ENCODE data around the gene UNC119B.

The UNC119B gene

GRCh38 chr12:120760349-120761254, 50.3 kb downstream of the UNC119B start:
- H3K4me3 ChIP-seq (ENCODE audit: low read depth, low read length) = no peak overlapping the region
- DNase-seq (ENCODE audit: low read depth, low spot score) = no peak
- ChIA-PET POLR2A (no interaction called here), CTCF (interaction anchor here (1.0 to 2.0 kb wide), 2 partner anchors 111 to 178 kb away, joined by 3 to 5 read pairs; no protein-coding TSS in a partner anchor)
- TF ChIP-seq, protein P1, sequence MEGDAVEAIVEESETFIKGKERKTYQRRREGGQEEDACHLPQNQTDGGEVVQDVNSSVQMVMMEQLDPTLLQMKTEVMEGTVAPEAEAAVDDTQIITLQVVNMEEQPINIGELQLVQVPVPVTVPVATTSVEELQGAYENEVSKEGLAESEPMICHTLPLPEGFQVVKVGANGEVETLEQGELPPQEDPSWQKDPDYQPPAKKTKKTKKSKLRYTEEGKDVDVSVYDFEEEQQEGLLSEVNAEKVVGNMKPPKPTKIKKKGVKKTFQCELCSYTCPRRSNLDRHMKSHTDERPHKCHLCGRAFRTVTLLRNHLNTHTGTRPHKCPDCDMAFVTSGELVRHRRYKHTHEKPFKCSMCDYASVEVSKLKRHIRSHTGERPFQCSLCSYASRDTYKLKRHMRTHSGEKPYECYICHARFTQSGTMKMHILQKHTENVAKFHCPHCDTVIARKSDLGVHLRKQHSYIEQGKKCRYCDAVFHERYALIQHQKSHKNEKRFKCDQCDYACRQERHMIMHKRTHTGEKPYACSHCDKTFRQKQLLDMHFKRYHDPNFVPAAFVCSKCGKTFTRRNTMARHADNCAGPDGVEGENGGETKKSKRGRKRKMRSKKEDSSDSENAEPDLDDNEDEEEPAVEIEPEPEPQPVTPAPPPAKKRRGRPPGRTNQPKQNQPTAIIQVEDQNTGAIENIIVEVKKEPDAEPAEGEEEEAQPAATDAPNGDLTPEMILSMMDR (IDR thresholded peaks at IDR 0.05; ENCODE audit: insufficient read depth, low read length, missing control alignments) = no peak

GRCh38 chr12:120761519-120761934, 51.3 kb downstream of the UNC119B start:
- CTCF ChIA-PET = interaction anchor here (1.0 to 2.0 kb wide), 2 partner anchors 112 to 179 kb away, joined by 3 to 5 read pairs; no protein-coding TSS in a partner anchor
- no peak overlapping the region for H3K4me3 ChIP-seq (ENCODE audit: low read depth, low read length)
- POLR2A ChIA-PET = no interaction called here
- peak; percentile 78 for DNase-seq (ENCODE audit: low read depth, low spot score)
- TF ChIP-seq, protein P1 (IDR thresholded peaks at IDR 0.05; ENCODE audit: insufficient read depth, low read length, missing control alignments) = no peak

GRCh38 chr12:120762086-120762485, 51.8 kb downstream of the UNC119B start:
- TF ChIP-seq, protein P1 (IDR thresholded peaks at IDR 0.05; ENCODE audit: insufficient read depth, low read length, missing control alignments) = no peak
- ChIA-PET CTCF (interaction anchor here (1.0 to 2.0 kb wide), 2 partner anchors 113 to 179 kb away, joined by 3 to 5 read pairs; no protein-coding TSS in a partner anchor), POLR2A (no interaction called here)
- no peak overlapping the region for H3K4me3 ChIP-seq (ENCODE audit: low read depth, low read length)
- DNase-seq (ENCODE audit: low read depth, low spot score) = no peak

- no peak overlapping the region for H3K4me3 ChIP-seq (ENCODE audit: low read depth, low read length)
- DNase-seq (ENCODE audit: low read depth, low spot score) = no peak
- POLR2A ChIA-PET = no interaction called here
- CTCF ChIA-PET = no interaction called here
- TF ChIP-seq, protein P1 (IDR thresholded peaks at IDR 0.05; ENCODE audit: insufficient read depth, low read length, missing control alignments) = no peak
Measured at GRCh38 chr12:120763250-120763649, 53.0 kb downstream of the UNC119B start.

DNA sequence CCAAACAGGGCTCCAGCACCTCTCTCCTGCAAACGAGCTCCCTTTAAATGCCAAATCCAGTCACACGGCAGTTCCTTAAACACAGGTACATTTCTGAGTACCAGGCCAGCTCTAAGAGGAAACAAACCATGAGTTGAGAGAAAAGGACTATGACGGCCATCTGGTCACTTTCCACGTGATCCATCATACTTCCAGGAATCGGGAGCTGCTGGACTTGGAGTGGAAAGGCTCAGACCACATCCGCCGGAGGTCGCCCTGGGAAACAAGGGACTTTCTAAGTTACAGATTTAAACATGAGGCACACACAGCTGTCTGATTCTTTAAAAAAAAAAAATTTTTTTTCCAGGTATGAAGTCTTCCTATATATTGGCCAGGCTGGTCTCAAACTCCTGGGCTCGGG, 54.6 kb downstream of the UNC119B start:
- TF ChIP-seq, protein P1 (IDR thresholded peaks at IDR 0.05; ENCODE audit: insufficient read depth, low read length, missing control alignments) = no peak
- ChIA-PET POLR2A (no interaction called here), CTCF (interaction anchor here (0.7 to 1.1 kb wide), 2 partner anchors 70 to 118 kb away, joined by 3 read pairs; no protein-coding TSS in a partner anchor)
- DNase-seq (ENCODE audit: low read depth, low spot score) = no peak
- no peak overlapping the region for H3K4me3 ChIP-seq (ENCODE audit: low read depth, low read length)

DNA sequence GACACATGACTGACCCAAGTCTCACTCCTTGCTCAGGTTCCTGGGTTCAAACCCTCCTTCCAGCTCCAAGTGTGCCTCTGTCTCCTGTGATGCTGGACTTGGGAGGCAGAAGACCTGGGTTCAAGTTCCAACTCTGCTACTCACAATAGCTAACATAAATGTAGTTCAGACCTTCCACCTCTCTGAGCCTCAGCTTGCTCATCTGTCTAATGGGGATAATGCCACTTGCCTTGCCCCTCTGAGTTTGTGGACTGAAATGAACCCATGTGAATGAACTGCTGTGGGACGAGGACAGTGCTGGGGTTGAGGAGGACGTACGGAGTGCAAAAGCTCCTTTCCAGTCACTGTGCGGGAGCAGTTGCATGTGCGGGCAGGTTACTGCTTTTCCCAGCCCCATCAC, 56.3 kb downstream of the UNC119B start:
- ChIA-PET POLR2A (no interaction called here), CTCF (interaction anchor here (0.9 kb wide), 1 partner anchor 128 kb away, joined by 3 read pairs; no protein-coding TSS in a partner anchor)
- TF ChIP-seq, protein P1 (IDR thresholded peaks at IDR 0.05; ENCODE audit: insufficient read depth, low read length, missing control alignments) = no peak
- H3K4me3 ChIP-seq (ENCODE audit: low read depth, low read length) = no peak overlapping the region
- DNase-seq (ENCODE audit: low read depth, low spot score) = no peak
